CD4-positive, alpha-beta T cell treated with Interleukin-6 at 100 ng/mL for 8 hours (primary cell): ENCODE results near the gene FUT6.
"Not testable (repeated sequence)": the region's sequence is repeated elsewhere in the genome, so short reads cannot be mapped to it uniquely, and the experiment has no call there.

Experiments
- DNase-seq: peaks from one replicate; pipeline ENCODE4 v3.0.0-alpha.2; 2020; ENCODE audit warnings: mixed read lengths, low spot score

FUT6 gene

DNA sequence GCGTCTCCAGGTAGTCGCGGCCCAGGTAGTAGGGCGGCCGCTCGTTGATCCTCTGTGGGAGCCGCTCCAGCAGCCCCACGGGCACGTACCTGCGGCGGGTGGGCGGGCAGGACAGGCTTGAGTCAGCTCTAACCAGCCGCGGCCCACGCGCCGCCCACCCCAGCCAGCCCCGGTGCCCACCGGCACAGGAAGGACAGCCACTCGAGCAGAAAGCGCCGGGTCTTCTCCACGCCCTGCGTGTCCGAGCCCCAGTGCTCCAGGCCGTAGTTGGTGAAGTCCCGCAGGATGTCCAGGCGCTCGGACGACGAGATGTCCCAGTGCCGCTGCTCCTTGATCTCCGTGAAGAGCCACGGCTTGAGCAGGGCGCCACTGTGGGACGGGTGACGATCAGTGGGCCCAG is 54.1 kb downstream of the FUT6 start:
- no peak for DNase-seq

DNA sequence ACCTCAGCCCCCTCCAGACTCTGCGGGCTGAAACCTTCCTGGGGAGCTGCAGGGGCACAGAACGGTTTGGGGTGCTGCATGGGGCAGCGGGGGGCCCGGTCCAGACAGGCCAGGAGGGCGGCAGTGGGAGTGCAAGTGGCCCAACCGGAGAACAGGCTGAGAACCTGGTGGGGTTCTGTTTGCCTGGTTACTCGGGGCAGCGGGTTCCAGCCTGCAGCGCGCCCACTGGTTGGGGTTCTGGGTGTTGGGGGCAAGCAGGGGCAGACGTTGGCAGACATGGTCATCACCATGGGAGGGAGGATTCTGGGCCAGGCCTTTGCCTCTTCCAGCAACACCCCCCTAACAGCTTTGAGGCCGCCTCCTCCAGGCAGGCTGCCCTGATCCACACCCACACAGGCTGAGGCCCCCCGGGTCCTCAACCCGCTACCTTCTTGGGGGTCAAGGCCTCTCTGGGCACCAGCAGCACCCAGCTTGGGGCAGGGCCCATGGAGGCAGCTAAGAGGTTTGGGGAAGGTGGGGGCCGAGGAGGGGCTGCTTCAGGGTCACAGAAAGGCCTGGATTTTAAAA is 54.8 kb downstream of the FUT6 start, which contains the start of gene PRR22:
PRR22 (minus strand) TSS at position 166 of the 567 bp plus-strand sequence; CDS start at position 80, 86 bp downstream.
- DNase-seq: no peak

DNA sequence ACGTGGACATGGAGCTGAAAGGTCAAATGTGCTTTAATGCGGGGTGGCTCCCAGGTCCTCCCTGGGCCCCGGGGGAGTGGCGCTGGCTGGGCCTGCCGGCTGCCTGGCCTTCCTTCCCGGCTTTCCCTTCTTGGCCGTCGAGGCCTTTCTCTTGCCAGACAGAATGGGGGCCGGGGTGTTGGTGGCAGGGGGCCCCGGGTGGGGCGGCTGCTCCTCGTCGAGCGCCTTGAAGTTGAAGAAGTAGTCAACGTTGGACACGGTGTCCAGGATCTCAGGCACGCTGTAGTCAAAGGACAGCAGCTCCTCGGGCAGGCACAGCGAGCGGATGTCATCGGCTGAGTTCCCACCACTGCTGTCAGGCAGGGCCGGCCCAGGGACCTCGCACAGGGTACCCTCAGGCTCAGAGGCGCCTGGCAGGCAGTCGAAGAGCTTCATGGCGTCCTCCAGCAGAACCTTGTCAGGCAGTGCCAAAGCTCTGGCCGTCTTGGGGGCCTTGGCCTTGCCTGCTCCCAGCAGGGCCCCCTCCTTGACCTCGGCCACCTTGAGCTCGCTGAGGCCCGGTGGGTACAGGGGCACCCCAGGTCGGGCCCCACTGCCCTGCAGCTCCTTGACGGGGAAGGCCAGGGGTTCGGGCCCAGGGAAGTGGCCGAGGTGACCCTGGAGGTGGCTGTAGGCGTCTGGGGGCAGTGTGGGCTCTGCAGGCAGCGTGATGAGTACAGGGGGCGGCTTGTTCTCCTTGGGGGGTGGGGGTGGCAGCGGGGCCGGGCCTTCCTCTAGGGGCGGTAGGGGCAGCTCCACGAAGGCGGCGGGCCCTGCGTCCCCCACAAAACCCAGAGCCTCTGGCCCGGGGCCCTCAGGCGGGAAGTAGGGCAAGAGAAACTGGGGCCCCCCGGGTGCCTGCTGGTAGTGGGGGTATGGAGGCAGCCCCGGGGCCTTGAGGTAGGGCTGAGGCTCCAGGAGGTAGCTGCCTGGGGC is 56.3 kb downstream of the FUT6 start:
- DNase-seq: no peak

DNA sequence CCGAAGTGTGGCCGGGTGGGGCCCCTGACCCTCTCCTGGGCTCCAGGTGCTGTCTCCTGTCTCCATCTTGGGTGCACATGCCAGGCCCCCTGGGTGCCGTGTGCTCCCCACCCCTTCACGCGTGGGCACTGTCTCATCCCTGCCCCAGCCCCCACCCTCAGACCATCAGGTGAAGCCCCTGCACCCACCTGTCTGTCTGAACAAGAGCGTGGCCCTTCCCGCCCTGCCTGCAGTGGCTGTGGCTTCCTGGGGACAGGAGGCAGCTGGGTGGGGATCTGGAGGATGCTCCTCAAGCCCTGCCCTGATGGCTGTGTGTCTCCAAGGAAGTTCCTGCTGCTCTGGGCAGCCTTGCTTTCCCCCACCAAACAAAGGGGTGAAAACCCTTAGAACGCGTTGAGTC is 57.2 kb downstream of the FUT6 start:
- no peak for DNase-seq

DNA sequence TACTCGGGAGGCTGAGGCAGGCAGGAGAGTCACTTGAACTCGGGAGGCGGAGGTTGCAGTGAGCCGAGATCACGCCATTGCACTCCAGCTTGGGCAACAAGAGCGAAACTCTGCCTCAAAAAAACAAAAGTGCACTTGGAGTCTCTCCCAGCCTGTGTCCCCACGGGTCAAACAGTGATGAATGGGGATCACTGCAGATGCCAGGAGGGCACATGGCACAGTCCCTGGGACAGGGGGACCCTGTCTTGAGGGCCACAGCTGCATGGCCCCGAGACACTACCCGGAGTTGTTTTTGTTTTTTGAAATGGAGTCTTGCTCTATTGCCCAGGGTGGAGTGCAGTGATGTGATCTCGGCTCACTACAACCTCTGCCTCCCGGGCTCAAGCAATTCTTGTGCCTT is 58.6 kb downstream of the FUT6 start:
- not testable (repeated sequence) for DNase-seq
